HG03196 (cell line): ENCODE results near the gene NRXN3.

ENCODE experiments used
- ATAC-seq: cut with Tn5 transposase; IDR thresholded peaks from one replicate; pipeline ENCODE4 v1.9.1; 2021; ENCODE audit not compliant: unreplicated experiment

NRXN3 gene

GRCh38 chr14:79437951-79438350 is 1267.8 kb downstream of the NRXN3 start:
- ATAC-seq: no peak

GRCh38 chr14:79438696-79439342 is 1268.6 kb downstream of the NRXN3 start:
- ATAC-seq: no peak

DNA sequence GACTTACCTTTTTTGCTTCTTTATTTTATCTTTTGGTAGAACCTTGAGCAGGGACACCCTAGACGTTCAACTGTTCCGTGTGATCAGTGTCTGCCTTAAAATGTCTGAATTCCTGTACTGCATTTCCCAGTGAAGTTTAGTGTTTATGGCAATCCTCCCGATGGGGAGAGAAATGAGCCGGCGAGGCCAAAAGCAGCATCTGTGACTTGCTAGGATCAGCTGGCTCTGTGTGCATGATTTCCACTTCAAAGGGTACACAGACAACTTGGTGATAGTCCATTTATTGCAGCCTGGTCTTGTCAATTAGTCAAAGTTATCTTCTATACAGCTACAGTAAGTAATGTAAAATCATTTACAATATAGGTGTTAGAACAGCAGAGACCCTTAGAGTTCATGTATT is 1272.6 kb downstream of the NRXN3 start:
- ATAC-seq: no peak

- no peak for ATAC-seq
These were observed 1273.4 kb downstream of the NRXN3 start for GRCh38 chr14:79443602-79444001.

- ATAC-seq: no peak
These were observed 1278.8 kb downstream of the NRXN3 start for GRCh38 chr14:79448960-79449359.

DNA sequence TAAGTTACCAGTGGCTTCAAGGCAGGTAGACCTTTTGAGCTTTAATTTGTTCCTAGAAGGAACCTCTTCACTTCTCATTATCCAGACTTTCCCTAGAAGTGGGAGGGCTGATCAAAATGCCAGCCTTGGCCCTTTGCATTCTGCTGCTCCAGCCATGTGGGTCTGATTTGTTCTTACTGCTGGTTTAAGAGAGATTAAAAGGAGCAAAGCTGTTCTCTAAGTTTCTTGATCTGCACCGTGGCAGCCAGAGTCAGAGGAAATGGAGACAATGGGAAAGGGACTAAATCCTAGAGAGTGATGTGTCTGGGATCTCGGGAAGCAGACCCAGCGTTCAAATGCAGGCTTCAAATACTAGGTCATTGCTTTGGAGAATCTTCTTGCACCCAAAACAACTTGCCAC is 1281.4 kb downstream of the NRXN3 start:
- no peak for ATAC-seq

- no peak for ATAC-seq
These were observed 1283.1 kb downstream of the NRXN3 start for GRCh38 chr14:79453276-79453675.

GRCh38 chr14:79464468-79464867 is 1294.3 kb downstream of the NRXN3 start:
- ATAC-seq: no peak

DNA sequence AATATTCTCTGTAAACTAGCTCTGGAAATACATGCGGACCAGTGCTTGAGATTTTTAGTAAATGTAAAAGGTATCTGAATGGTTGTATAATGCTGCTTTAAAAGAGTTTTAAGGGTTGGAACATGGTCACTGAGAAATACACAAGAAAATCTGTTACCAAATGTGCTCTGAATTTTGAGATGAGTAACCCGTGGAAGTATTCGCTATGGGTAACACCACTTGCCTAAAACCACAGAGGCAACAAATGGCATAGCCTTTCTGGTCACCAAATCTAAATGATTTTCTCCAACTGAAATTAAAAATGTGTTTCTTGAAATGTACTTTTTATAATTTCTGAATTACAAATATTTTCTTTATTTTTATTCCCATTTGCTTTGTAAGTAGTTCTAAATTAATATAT is 1295.5 kb downstream of the NRXN3 start:
- ATAC-seq: no peak

- no peak for ATAC-seq
These were observed 1296.9 kb downstream of the NRXN3 start for GRCh38 chr14:79466938-79467527.

GRCh38 chr14:79467835-79468234 is 1297.7 kb downstream of the NRXN3 start:
- ATAC-seq: no peak

DNA sequence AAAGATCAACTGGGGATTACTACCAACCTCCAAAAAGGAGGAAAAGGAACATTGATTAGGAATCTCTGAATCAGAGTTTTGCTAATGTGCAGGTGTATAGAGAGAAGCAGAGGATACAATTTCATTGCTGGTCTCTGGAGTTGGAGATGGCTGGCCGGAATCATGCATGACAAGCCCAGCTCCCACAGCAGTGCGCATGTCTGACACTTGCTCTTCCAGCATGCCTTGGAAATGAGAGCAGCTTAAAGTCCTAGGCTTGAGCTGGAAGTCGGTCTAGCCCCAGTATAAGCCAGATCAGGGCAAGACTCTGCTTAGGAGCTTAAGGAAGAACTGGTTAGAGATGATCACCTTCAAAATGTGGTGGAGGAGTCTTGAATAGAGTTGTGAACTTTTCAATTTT is 1298.3 kb downstream of the NRXN3 start:
- no peak for ATAC-seq

GRCh38 chr14:79473651-79474050 is 1303.5 kb downstream of the NRXN3 start:
- no peak for ATAC-seq

DNA sequence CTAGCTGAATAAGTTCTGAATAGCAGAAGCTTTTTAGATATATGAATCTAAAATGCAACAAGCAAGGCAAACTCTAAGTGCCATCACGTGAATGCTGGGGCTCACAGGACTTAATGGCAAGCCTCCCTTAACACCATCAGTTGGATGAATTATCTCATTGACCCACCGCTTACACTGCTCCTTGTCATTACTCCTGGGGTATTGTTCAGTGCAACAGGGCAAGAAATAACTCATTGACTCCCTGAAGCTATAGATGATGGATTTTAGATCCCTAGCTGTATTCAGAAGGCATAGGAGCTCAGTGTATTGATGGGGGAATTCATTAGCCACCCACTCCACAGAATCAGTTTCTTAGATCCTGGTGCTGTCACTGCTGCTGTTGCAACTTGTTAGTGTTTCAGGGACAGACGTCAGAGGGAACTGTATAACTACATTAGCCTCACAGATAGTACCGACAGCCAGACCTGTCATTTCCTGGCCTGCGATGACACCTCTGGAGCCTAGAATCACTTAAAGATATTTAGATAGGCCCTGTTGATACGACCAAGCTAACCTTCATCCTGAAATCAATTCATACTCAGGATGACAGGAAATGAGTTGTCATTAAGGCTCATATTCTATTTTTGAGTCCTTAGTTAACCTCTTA is 1305.8 kb downstream of the NRXN3 start:
- ATAC-seq: no peak

- no peak for ATAC-seq
These were observed 1306.4 kb downstream of the NRXN3 start for GRCh38 chr14:79476552-79476951.

GRCh38 chr14:79480212-79480611 is 1310.0 kb downstream of the NRXN3 start:
- ATAC-seq: no peak

- no peak for ATAC-seq
These were observed 1312.7 kb downstream of the NRXN3 start for GRCh38 chr14:79482825-79483224.

DNA sequence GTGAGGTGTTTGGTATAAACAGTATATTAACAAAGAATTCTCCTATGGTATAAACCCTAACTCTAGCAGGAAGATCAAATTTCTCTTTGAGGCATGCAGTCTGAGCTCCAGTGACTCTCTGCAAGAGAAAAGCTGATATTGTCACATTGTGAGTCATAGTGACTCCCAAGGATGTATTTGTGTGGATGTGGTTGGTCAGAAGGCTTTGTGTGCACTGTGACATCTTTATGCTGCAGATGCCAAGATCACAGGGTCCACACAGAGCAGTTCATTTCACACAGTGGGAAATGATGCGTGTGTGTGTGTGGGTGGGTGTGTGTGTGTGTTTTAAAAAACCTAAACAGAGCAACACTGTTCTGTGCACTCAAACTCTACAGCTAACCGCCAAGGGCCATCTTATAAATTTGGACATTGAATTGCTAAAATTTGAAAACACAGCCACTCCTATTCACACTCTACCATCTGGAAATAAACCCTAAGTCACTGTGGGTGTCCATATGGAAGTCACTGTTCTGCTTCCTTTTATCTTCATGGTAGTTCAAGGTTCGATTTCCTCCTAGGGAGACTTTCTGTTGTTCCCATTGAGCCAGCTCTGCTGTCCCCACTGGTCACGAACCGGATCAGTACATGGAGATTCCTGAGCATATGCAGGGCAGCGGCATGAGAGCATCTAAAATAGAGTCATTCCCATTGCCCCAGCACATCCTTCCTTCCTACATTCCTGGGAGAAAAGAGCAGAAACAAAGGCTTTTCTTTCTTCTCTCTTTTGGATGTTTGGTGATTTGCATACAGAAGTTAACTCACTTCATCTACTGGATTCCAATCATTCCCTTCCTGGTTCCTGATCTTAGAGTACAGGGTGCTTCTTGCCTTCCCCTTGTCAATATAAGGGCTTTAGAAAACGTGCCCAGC is 1313.6 kb downstream of the NRXN3 start:
- ATAC-seq: no peak

DNA sequence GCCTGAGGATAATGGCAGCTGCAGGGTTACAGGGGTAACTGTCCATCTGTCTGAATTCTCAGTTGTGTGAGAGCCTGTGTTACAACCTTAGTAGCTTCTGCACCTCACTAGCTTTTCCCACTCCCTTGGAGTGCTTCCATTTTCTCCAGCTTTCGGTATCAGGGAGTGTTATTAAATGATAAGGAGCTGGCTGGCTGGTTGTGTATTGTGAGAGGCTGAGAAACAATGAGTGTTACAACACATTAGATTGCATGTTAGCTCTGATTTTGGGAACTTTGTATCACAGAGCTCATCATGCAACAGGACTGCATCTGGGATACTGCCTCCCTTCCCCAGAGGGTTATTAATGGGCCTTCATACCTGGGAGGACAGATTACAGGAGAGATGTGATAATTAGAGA is 1317.5 kb downstream of the NRXN3 start:
- no peak for ATAC-seq

DNA sequence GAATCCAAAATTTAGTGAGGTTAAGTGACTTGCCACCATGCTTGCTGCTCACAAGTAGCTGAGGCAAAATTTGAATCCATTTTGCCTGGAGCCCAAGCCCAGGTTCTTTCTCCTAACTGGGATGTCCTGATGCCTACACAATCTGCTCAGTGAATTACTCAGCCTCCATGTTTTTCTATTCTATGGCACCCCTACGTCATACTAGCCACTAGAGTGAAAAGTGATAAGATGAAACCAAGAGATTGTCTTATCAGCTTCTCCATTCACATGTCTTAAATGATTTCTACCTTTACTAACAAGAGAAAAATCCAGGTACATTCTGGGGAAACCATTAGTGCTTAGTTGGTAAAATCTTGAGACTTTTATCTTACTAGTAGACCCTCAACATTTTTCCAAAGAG is 1321.0 kb downstream of the NRXN3 start:
- no peak for ATAC-seq

DNA sequence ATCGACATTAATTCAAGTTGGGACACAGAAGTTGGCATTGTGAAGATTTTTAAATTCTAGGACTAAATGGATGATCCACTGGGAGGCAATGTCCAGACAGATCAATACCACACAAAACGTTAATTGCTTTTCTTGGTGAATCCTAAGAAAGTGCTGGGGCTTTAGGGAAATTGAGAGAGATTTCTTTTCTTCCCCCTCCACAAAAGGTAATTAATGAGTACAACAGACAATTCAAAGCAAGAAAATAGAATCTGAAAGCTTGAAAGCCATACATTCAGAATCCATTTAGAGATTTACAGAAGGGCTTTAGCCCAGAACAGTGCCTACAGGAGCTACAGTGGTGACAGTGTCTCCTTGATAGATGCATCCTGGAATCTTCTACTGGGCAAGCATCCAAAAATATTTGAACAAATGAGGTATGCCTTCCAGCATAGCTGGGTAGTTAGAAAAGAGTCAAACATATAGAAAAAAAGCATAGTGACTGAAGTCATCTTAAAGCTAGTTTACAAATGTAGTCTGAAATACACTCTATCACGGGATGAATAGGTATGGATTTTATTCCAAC is 1323.0 kb downstream of the NRXN3 start:
- ATAC-seq: no peak
